T-helper 1 cell treated with Interleukin-12 subunit alpha and Interleukin-12 subunit beta and Interleukin-4 antibody, amounts not matched to agents 30 μg/mL and 1 μg/mL, for 36 hours (primary cell): Measurements from ENCODE around the gene GTF2E1.
"Not testable (repeated sequence)": the region's sequence is repeated elsewhere in the genome, so short reads cannot be mapped to it uniquely, and the experiment has no call there.

ENCODE experiments used
- H3K27ac Mint-ChIP-seq: one replicate; pipeline ENCODE4 v1.8.0; 2021; ENCODE audit warnings: mild to moderate bottlenecking, mixed read lengths
- H3K27me3 Mint-ChIP-seq: one replicate; pipeline ENCODE4 v1.8.0; 2021; ENCODE audit warnings: low read depth, mixed read lengths
- H3K36me3 Mint-ChIP-seq: one replicate; pipeline ENCODE4 v1.8.0; 2021; ENCODE audit warnings: low read depth, mixed read lengths
- H3K4me1 Mint-ChIP-seq: one replicate; pipeline ENCODE4 v1.8.0; 2021; ENCODE audit warnings: low read depth, mixed read lengths
- H3K4me3 Mint-ChIP-seq: one replicate; pipeline ENCODE4 v1.8.0; 2021; ENCODE audit warnings: mild to moderate bottlenecking, moderate library complexity, mixed read lengths
- H3K9me3 Mint-ChIP-seq: one replicate; pipeline ENCODE4 v1.8.0; 2021; ENCODE audit warnings: mixed read lengths

GTF2E1 gene

GRCh38 chr3:120742198-120742848 is at the start of gene GTF2E1, which contains the start of gene RABL3:
TSS of gene GTF2E1 (plus strand) at chr3:120742744. CDS start at chr3:120750553, 7,809 bp downstream.
TSS of gene RABL3 (minus strand) at chr3:120742516. CDS start at chr3:120742507, 9 bp downstream.
- Mint-ChIP-seq H3K9me3 (peaks cover under 1% of the 10 kb centered on the region), H3K27me3 (no peaks in the 10 kb centered on the region), H3K36me3 (peaks cover 8% of the 10 kb centered on the region), H3K27ac (peak within 1 kb of the TSS; percentile 96), H3K4me3 (peak within 1 kb of the TSS; percentile 89), H3K4me1 (peaks cover 24% of the 10 kb centered on the region)

GRCh38 chr3:120693439-120694171 is 48.9 kb upstream of the GTF2E1 start:
- Mint-ChIP-seq H3K36me3 (peaks cover 6% of the 10 kb centered on the region), H3K4me3 (no peak overlapping the region), H3K27ac (no peak overlapping the region), H3K4me1 (no peaks in the 10 kb centered on the region), H3K27me3 (no peaks in the 10 kb centered on the region), H3K9me3 (no peaks in the 10 kb centered on the region)

- Mint-ChIP-seq H3K36me3 (peaks cover 16% of the 10 kb centered on the region), H3K4me3 (no peak overlapping the region), H3K27ac (no peak overlapping the region), H3K4me1 (no peaks in the 10 kb centered on the region), H3K9me3 (peaks cover 17% of the 10 kb centered on the region), H3K27me3 (no peaks in the 10 kb centered on the region)
These were observed 43.2 kb upstream of the GTF2E1 start for GRCh38 chr3:120699333-120699732.

- Mint-ChIP-seq H3K4me1 (no peaks in the 10 kb centered on the region), H3K27me3 (no peaks in the 10 kb centered on the region), H3K27ac (no peak overlapping the region), H3K9me3 (peaks cover 18% of the 10 kb centered on the region), H3K36me3 (peaks cover 20% of the 10 kb centered on the region), H3K4me3 (no peak overlapping the region)
These were observed 36.5 kb upstream of the GTF2E1 start for GRCh38 chr3:120705884-120706582.

- Mint-ChIP-seq H3K27me3 (no peaks in the 10 kb centered on the region), H3K4me3 (no peak overlapping the region), H3K9me3 (peaks cover 18% of the 10 kb centered on the region), H3K27ac (no peak overlapping the region), H3K4me1 (no peaks in the 10 kb centered on the region), H3K36me3 (peaks cover 20% of the 10 kb centered on the region)
These were observed 35.6 kb upstream of the GTF2E1 start for GRCh38 chr3:120706950-120707349.

- Mint-ChIP-seq H3K27ac (no peak overlapping the region), H3K9me3 (peaks cover 11% of the 10 kb centered on the region), H3K36me3 (peaks cover 15% of the 10 kb centered on the region), H3K27me3 (no peaks in the 10 kb centered on the region), H3K4me1 (no peaks in the 10 kb centered on the region), H3K4me3 (no peak overlapping the region)
These were observed 34.1 kb upstream of the GTF2E1 start for GRCh38 chr3:120708408-120708807.

- H3K4me1 Mint-ChIP-seq, result no peaks in the 10 kb centered on the region
- no peak overlapping the region for H3K27ac Mint-ChIP-seq
- no peaks in the 10 kb centered on the region for H3K9me3 Mint-ChIP-seq
- H3K36me3 Mint-ChIP-seq, result peaks cover 5% of the 10 kb centered on the region
- no peak overlapping the region for H3K4me3 Mint-ChIP-seq
- H3K27me3 Mint-ChIP-seq, result no peaks in the 10 kb centered on the region
These were observed 32.2 kb upstream of the GTF2E1 start for GRCh38 chr3:120710369-120710768.

GRCh38 chr3:120713262-120713661 is 29.3 kb upstream of the GTF2E1 start:
- H3K36me3 Mint-ChIP-seq, result peaks cover 5% of the 10 kb centered on the region
- no peak overlapping the region for H3K27ac Mint-ChIP-seq
- H3K4me1 Mint-ChIP-seq, result no peaks in the 10 kb centered on the region
- no peaks in the 10 kb centered on the region for H3K9me3 Mint-ChIP-seq
- no peak overlapping the region for H3K4me3 Mint-ChIP-seq
- no peaks in the 10 kb centered on the region for H3K27me3 Mint-ChIP-seq

- Mint-ChIP-seq H3K27ac (peak overlapping the region; percentile 81), H3K4me1 (peaks cover 19% of the 10 kb centered on the region), H3K36me3 (peaks cover 18% of the 10 kb centered on the region), H3K4me3 (peak overlapping the region; percentile 60)
- not testable (repeated sequence) for H3K9me3 Mint-ChIP-seq, H3K27me3 Mint-ChIP-seq
These were observed 23.2 kb upstream of the GTF2E1 start for GRCh38 chr3:120719167-120719834.

- no peak overlapping the region for H3K4me3 Mint-ChIP-seq
- peaks cover 4% of the 10 kb centered on the region for H3K9me3 Mint-ChIP-seq
- no peaks in the 10 kb centered on the region for H3K27me3 Mint-ChIP-seq
- H3K4me1 Mint-ChIP-seq, result no peaks in the 10 kb centered on the region
- no peak overlapping the region for H3K27ac Mint-ChIP-seq
- H3K36me3 Mint-ChIP-seq, result peaks cover 18% of the 10 kb centered on the region
These were observed 15.8 kb upstream of the GTF2E1 start for GRCh38 chr3:120726791-120727190.

- H3K36me3 Mint-ChIP-seq, result peaks cover 8% of the 10 kb centered on the region
These were observed 11.7 kb upstream of the GTF2E1 start for GRCh38 chr3:120730576-120731542.

GRCh38 chr3:120738006-120738405 is 4.5 kb upstream of the GTF2E1 start:
- H3K4me1 Mint-ChIP-seq, H3K4me3 Mint-ChIP-seq, H3K27ac Mint-ChIP-seq, H3K27me3 Mint-ChIP-seq: not testable (repeated sequence)
- Mint-ChIP-seq H3K9me3 (peaks cover 21% of the 10 kb centered on the region), H3K36me3 (peaks cover 14% of the 10 kb centered on the region)

More at GRCh38 chr3:120730576-120731542, 11.7 kb upstream of the GTF2E1 start:
- H3K9me3 Mint-ChIP-seq, result peaks cover 8% of the 10 kb centered on the region
- no peak overlapping the region for H3K27ac Mint-ChIP-seq
- H3K4me1 Mint-ChIP-seq, result no peaks in the 10 kb centered on the region
- no peaks in the 10 kb centered on the region for H3K27me3 Mint-ChIP-seq
- no peak overlapping the region for H3K4me3 Mint-ChIP-seq

- peak overlapping the region; percentile 72 for H3K27ac Mint-ChIP-seq
- peaks cover 24% of the 10 kb centered on the region for H3K4me1 Mint-ChIP-seq
- H3K9me3 Mint-ChIP-seq, result peaks cover 8% of the 10 kb centered on the region
These were observed 1.2 kb upstream of the GTF2E1 start for GRCh38 chr3:120741320-120741719.

More at GRCh38 chr3:120741320-120741719, 1.2 kb upstream of the GTF2E1 start:
- peak overlapping the region; percentile 89 for H3K4me3 Mint-ChIP-seq
- no peaks in the 10 kb centered on the region for H3K27me3 Mint-ChIP-seq
- peaks cover 13% of the 10 kb centered on the region for H3K36me3 Mint-ChIP-seq
